ENCODE measurements around the gene TNNC1.

DNA sequence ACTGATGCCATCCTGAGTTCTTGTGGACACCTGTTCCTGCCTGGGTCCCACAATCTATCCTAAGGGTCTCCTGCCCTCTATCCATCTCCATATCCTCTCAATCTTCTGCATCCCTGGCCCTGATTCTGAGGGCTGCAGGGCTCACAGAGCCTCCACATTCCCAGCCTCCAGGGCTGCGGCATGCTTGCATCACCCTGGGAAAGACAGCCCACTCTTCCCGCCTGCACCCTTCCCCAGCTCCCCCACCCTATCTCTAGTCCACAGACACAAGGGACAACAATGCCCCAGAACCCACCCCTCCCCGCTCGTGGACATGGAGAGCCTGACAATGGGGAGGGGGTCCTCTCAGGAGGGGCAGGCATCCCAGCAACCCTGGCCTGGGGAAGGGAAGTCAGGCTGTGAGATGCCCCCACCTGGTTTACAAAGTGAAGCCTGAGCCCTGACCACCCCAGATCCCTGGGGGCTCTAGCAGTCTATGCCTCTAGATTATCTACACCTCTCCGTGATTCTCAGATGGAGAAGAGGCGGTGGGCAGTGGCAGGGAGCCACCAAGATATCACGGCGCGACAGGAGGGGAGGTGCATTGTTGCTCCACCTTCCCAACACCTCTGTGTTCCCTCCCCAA is 19.2 kb downstream of the TNNC1 start:
- TF ChIP-seq RAD21 (IDR thresholded peaks at IDR 0.05) = no peak
- TF ChIP-seq, protein P1, sequence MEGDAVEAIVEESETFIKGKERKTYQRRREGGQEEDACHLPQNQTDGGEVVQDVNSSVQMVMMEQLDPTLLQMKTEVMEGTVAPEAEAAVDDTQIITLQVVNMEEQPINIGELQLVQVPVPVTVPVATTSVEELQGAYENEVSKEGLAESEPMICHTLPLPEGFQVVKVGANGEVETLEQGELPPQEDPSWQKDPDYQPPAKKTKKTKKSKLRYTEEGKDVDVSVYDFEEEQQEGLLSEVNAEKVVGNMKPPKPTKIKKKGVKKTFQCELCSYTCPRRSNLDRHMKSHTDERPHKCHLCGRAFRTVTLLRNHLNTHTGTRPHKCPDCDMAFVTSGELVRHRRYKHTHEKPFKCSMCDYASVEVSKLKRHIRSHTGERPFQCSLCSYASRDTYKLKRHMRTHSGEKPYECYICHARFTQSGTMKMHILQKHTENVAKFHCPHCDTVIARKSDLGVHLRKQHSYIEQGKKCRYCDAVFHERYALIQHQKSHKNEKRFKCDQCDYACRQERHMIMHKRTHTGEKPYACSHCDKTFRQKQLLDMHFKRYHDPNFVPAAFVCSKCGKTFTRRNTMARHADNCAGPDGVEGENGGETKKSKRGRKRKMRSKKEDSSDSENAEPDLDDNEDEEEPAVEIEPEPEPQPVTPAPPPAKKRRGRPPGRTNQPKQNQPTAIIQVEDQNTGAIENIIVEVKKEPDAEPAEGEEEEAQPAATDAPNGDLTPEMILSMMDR (IDR thresholded peaks at IDR 0.05; ENCODE audit: low read depth, low read length, missing input control) = no peak
- no peak for TF ChIP-seq JUND (IDR thresholded peaks at IDR 0.05)
- TF ChIP-seq, protein P2, sequence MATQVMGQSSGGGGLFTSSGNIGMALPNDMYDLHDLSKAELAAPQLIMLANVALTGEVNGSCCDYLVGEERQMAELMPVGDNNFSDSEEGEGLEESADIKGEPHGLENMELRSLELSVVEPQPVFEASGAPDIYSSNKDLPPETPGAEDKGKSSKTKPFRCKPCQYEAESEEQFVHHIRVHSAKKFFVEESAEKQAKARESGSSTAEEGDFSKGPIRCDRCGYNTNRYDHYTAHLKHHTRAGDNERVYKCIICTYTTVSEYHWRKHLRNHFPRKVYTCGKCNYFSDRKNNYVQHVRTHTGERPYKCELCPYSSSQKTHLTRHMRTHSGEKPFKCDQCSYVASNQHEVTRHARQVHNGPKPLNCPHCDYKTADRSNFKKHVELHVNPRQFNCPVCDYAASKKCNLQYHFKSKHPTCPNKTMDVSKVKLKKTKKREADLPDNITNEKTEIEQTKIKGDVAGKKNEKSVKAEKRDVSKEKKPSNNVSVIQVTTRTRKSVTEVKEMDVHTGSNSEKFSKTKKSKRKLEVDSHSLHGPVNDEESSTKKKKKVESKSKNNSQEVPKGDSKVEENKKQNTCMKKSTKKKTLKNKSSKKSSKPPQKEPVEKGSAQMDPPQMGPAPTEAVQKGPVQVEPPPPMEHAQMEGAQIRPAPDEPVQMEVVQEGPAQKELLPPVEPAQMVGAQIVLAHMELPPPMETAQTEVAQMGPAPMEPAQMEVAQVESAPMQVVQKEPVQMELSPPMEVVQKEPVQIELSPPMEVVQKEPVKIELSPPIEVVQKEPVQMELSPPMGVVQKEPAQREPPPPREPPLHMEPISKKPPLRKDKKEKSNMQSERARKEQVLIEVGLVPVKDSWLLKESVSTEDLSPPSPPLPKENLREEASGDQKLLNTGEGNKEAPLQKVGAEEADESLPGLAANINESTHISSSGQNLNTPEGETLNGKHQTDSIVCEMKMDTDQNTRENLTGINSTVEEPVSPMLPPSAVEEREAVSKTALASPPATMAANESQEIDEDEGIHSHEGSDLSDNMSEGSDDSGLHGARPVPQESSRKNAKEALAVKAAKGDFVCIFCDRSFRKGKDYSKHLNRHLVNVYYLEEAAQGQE (IDR thresholded peaks at IDR 0.05) = no peak
- no peak for TF ChIP-seq YY1 (IDR thresholded peaks at IDR 0.05)
- no peak for TF ChIP-seq TAF1 (conservative IDR thresholded peaks at IDR 0.05)
- TF ChIP-seq, protein P3, sequence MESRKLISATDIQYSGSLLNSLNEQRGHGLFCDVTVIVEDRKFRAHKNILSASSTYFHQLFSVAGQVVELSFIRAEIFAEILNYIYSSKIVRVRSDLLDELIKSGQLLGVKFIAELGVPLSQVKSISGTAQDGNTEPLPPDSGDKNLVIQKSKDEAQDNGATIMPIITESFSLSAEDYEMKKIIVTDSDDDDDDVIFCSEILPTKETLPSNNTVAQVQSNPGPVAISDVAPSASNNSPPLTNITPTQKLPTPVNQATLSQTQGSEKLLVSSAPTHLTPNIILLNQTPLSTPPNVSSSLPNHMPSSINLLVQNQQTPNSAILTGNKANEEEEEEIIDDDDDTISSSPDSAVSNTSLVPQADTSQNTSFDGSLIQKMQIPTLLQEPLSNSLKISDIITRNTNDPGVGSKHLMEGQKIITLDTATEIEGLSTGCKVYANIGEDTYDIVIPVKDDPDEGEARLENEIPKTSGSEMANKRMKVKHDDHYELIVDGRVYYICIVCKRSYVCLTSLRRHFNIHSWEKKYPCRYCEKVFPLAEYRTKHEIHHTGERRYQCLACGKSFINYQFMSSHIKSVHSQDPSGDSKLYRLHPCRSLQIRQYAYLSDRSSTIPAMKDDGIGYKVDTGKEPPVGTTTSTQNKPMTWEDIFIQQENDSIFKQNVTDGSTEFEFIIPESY (IDR thresholded peaks at IDR 0.05) = no peak
- TF ChIP-seq SP1 (IDR thresholded peaks at IDR 0.05) = no peak
- no peak for TF ChIP-seq EGR1 (IDR thresholded peaks at IDR 0.05; ENCODE audit: low read depth in 2 of 2)
- TF ChIP-seq, protein P4, sequence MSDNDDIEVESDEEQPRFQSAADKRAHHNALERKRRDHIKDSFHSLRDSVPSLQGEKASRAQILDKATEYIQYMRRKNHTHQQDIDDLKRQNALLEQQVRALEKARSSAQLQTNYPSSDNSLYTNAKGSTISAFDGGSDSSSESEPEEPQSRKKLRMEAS (IDR thresholded peaks at IDR 0.05) = no peak

Measured in liver (tissue), 3 donors.